22Rv1 (cell line): ENCODE data around the gene RAF1.

Source experiments
- CTCF ChIP-seq: fragments of 450-650 bp; IDR thresholded peaks from 2 replicates; pipeline ENCODE4 v1.5.1; 2017; ENCODE audit warnings: mild to moderate bottlenecking
- ZFX ChIP-seq: fragments of 450-650 bp; IDR thresholded peaks from 2 replicates; pipeline ENCODE4 v1.6.1; 2017; ENCODE audit warnings: antibody characterized with exemption, borderline replicate concordance

GRCh38 chr3:12644331-12644937 lies 19.5 kb downstream of the RAF1 start:
- TF ChIP-seq CTCF (no peak), ZFX (no peak)
